KMS-11 (cell line): ENCODE results near the gene TCP10L.

ENCODE experiments used
- H2AFZ ChIP-seq: fragments of 200-600 bp; sonication (generic); 2 replicates; pipeline ENCODE4 v1.6.1; 2016; ENCODE audit warnings: antibody characterized with exemption, mixed run types, low read depth
- H3K27ac ChIP-seq: fragments of 200-600 bp; sonication (generic); 2 replicates; pipeline ENCODE4 v1.6.1; 2016; ENCODE audit warnings: mild to moderate bottlenecking, mixed run types
- H3K27me3 ChIP-seq: fragments of 200-600 bp; sonication (generic); 2 replicates; pipeline ENCODE4 v1.6.1; 2017; ENCODE audit warnings: mild to moderate bottlenecking, low read depth, mixed run types, moderate library complexity; ENCODE audit not compliant: insufficient read depth
- H3K36me3 ChIP-seq: fragments of 200-600 bp; sonication (generic); 2 replicates; pipeline ENCODE4 v1.6.1; 2017; ENCODE audit warnings: mild to moderate bottlenecking, mixed run types; ENCODE audit not compliant: insufficient read depth
- H3K4me1 ChIP-seq: fragments of 200-600 bp; sonication (generic); 2 replicates; pipeline ENCODE4 v1.6.1; 2016; ENCODE audit warnings: mild to moderate bottlenecking, low read depth, mixed run types; ENCODE audit not compliant: poor library complexity, severe bottlenecking
- H3K4me2 ChIP-seq: fragments of 200-600 bp; sonication (generic); 2 replicates; pipeline ENCODE4 v1.7.0; 2016; ENCODE audit warnings: mild to moderate bottlenecking, mixed run types
- H3K4me3 ChIP-seq: fragments of 200-600 bp; sonication (generic); IDR thresholded peaks from 2 replicates; pipeline ENCODE4 v1.6.1; 2017; ENCODE audit warnings: low read depth, low read length, mixed read lengths; ENCODE audit not compliant: insufficient read depth
- H3K79me2 ChIP-seq: fragments of 200-600 bp; sonication (generic); 2 replicates; pipeline ENCODE4 v1.6.1; 2016; ENCODE audit warnings: low read depth, mixed run types; ENCODE audit not compliant: insufficient read depth
- H3K9ac ChIP-seq: fragments of 200-600 bp; sonication (generic); 2 replicates; pipeline ENCODE4 v1.6.1; 2016; ENCODE audit warnings: mild to moderate bottlenecking, mixed run types
- H4K20me1 ChIP-seq: fragments of 200-600 bp; sonication (generic); 2 replicates; pipeline ENCODE4 v1.6.1; 2016; ENCODE audit warnings: mild to moderate bottlenecking, mixed run types; ENCODE audit not compliant: insufficient read depth
- CTCF ChIP-seq: fragments of 200-600 bp; sonication (generic); conservative IDR thresholded peaks from 2 replicates; pipeline ENCODE4 v1.6.1; 2017; ENCODE audit warnings: low read depth, mild to moderate bottlenecking, antibody characterized with exemption, low read length, moderate library complexity, mixed read lengths

TCP10L gene

DNA sequence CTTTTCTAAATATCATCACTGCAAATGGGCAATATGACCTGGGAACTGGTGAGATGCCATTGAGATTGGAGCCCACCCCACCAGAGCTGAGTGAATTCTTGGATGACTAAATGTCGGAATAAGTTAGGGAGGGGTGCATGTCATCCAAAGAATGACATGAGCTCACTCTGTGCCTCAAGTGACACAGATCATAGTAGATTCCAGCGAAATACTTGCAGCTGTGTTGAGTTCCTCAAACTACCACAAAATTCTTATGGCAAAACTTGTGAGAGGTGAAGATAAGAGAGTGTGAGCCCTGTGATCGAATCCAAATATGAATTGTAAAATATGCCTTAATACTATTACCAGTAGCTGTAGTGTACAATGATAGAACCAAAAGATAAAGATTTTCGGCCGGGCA is 2.3 kb upstream of the TCP10L start:
- H4K20me1 ChIP-seq: no peaks in the 10 kb centered on the region
- H3K79me2 ChIP-seq: no peaks in the 10 kb centered on the region
- no peak overlapping the region for H3K4me3 ChIP-seq
- no peaks in the 10 kb centered on the region; the same call in 1 of the 2 replicates for H3K27me3 ChIP-seq
- no peaks in the 10 kb centered on the region for H3K36me3 ChIP-seq
- no peak for TF ChIP-seq CTCF
- no peak overlapping the region for H3K4me2 ChIP-seq
- no peak overlapping the region for H2AFZ ChIP-seq
- H3K27ac ChIP-seq: no peak overlapping the region
- no peak overlapping the region for H3K9ac ChIP-seq
- H3K4me1 ChIP-seq: no peaks in the 10 kb centered on the region

DNA sequence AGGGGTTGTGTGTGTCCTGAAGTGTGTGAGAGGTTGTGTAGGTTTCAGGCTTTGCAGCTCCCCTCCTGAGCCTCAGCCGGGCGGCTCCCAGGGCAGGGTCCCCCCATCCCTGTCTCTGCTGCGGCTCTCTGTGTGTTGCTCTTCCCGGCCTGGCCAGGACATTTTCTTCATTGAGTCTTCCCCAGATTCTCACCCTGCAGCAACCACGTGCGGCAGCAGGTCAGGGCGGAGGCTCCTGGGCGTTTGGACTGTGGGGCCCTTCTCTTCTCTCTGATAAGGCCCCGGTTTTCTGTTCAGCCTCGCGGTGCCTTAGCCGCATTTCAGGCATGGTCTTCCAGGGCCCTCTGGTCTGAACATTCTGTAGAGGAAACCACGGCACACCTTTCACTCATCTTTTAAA is 1.8 kb upstream of the TCP10L start:
- H2AFZ ChIP-seq: no peak overlapping the region
- no peaks in the 10 kb centered on the region; the same call in 1 of the 2 replicates for H3K27me3 ChIP-seq
- no peaks in the 10 kb centered on the region for H3K36me3 ChIP-seq

GRCh38 chr21:32585970-32586369 is 647 bp upstream of the TCP10L start:
- no peaks in the 10 kb centered on the region for H3K79me2 ChIP-seq
- H3K36me3 ChIP-seq: no peaks in the 10 kb centered on the region
- no peak overlapping the region for H2AFZ ChIP-seq
- no peak overlapping the region for H3K4me2 ChIP-seq
- no peaks in the 10 kb centered on the region for H4K20me1 ChIP-seq
- no peaks in the 10 kb centered on the region; the same call in 1 of the 2 replicates for H3K27me3 ChIP-seq
- TF ChIP-seq CTCF: no peak
- no peak overlapping the region for H3K9ac ChIP-seq
- H3K4me3 ChIP-seq: no peak overlapping the region
- H3K27ac ChIP-seq: no peak overlapping the region
- H3K4me1 ChIP-seq: no peaks in the 10 kb centered on the region

More for the DNA sequence above, 1.8 kb upstream of the TCP10L start:
- no peaks in the 10 kb centered on the region for H4K20me1 ChIP-seq
- H3K4me3 ChIP-seq: no peak overlapping the region
- H3K4me1 ChIP-seq: no peaks in the 10 kb centered on the region
- H3K79me2 ChIP-seq: no peaks in the 10 kb centered on the region
- H3K9ac ChIP-seq: no peak overlapping the region
- no peak overlapping the region for H3K4me2 ChIP-seq
- no peak overlapping the region for H3K27ac ChIP-seq
- TF ChIP-seq CTCF: no peak

- TF ChIP-seq CTCF: no peak
- Histone ChIP-seq H3K4me1 (no peaks in the 10 kb centered on the region), H3K4me2 (no peak overlapping the region), H3K4me3 (no peak overlapping the region), H3K27me3 (no peaks in the 10 kb centered on the region; the same call in 1 of the 2 replicates), H4K20me1 (no peaks in the 10 kb centered on the region), H2AFZ (no peak overlapping the region), H3K9ac (no peak overlapping the region), H3K36me3 (no peaks in the 10 kb centered on the region), H3K79me2 (no peaks in the 10 kb centered on the region), H3K27ac (no peak overlapping the region)
Observed at GRCh38 chr21:32584472-32584871, 851 bp downstream of the TCP10L start.
